SW480 (cell line): Measurements from ENCODE around the gene WDR4.
"Not testable (repeated sequence)": the region's sequence is repeated elsewhere in the genome, so short reads cannot be mapped to it uniquely, and the experiment has no call there.

Experiments used
- DNase-seq: peaks from one replicate; pipeline ENCODE4 v3.0.0-alpha.2; 2016; ENCODE audit warnings: low spot score

Gene WDR4

GRCh38 chr21:42839271-42840231 lies 39.8 kb downstream of the WDR4 start:
- no peak for DNase-seq

- DNase-seq: not testable (repeated sequence)
These were observed 41.1 kb downstream of the WDR4 start for GRCh38 chr21:42838212-42838690.

GRCh38 chr21:42837421-42838211 lies 41.7 kb downstream of the WDR4 start:
- DNase-seq: no peak

- no peak for DNase-seq
These were observed 42.5 kb downstream of the WDR4 start for GRCh38 chr21:42836767-42837301.

- no peak for DNase-seq
These were observed 43.0 kb downstream of the WDR4 start for GRCh38 chr21:42836402-42836666.

GRCh38 chr21:42835611-42836401 lies 43.5 kb downstream of the WDR4 start:
- DNase-seq: no peak

GRCh38 chr21:42835211-42835610 lies 44.1 kb downstream of the WDR4 start:
- DNase-seq: no peak

GRCh38 chr21:42834726-42835191 lies 44.6 kb downstream of the WDR4 start:
- no peak for DNase-seq

- DNase-seq: no peak
These were observed 45.2 kb downstream of the WDR4 start for GRCh38 chr21:42833859-42834725.

GRCh38 chr21:42833439-42833815 lies 45.9 kb downstream of the WDR4 start:
- DNase-seq: peak; percentile 82

- DNase-seq: not testable (repeated sequence)
These were observed 47.1 kb downstream of the WDR4 start for GRCh38 chr21:42832321-42832630.

- peak; percentile 68 for DNase-seq
These were observed 48.6 kb downstream of the WDR4 start for GRCh38 chr21:42830456-42831455.

- no peak for DNase-seq
These were observed 49.4 kb downstream of the WDR4 start for GRCh38 chr21:42829954-42830353.

GRCh38 chr21:42829417-42829816 lies 49.9 kb downstream of the WDR4 start:
- no peak for DNase-seq

GRCh38 chr21:42827588-42827987 lies 51.8 kb downstream of the WDR4 start:
- no peak for DNase-seq

- DNase-seq: no peak
These were observed 58.5 kb downstream of the WDR4 start for GRCh38 chr21:42820616-42821465.

- DNase-seq: no peak
These were observed 59.3 kb downstream of the WDR4 start for GRCh38 chr21:42819861-42820615.

- DNase-seq: peak; percentile 71
These were observed 61.0 kb downstream of the WDR4 start for GRCh38 chr21:42818328-42818749.
